ENCODE data around the gene STX1B. TPM values are rescaled to one million over a fixed set of nuclear protein-coding genes. Genes with fewer than 3 reads are reported as not detected.

STX1B gene
- polyA plus RNA-seq, 5 donors, result 0.37 to 0.70 (median 0.43) TPM

DNA sequence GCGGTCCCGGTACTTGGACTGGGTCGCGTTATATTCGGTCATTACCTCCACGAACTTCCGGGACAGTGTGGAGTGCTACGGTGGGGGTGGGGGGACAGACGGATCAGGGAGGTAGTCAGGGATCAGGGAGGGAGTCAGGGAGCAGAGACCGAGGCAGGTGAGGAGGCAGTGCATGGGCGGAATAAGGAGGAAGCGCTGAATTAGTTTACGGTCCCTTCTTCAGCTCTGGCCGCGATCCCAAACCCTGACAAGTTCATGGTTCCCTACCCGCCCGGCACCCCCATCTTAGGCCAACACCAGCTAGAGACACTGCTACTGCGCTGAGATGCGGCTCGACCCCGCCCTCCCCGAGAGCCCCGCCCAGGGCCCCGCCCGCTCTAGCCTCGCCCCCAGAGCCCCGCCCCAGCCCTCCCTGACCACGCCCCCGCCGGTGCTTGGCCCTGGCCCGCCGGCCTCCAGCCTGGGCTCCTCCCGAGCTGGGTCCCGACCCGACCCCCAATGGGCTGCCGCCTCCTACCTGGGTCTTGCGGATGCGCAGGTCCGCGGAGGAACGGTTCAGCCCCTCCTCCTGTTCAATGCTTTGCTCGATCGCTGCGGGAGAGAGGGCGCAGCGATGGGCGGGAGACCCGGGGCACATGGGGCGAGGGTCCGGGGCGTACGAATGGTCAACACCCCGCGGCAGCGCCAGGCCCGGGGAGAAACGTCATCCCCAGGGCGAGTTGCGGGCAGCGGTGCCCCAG lies 13.3 kb downstream of the STX1B start:
- DNase-seq, result no peak

DNA sequence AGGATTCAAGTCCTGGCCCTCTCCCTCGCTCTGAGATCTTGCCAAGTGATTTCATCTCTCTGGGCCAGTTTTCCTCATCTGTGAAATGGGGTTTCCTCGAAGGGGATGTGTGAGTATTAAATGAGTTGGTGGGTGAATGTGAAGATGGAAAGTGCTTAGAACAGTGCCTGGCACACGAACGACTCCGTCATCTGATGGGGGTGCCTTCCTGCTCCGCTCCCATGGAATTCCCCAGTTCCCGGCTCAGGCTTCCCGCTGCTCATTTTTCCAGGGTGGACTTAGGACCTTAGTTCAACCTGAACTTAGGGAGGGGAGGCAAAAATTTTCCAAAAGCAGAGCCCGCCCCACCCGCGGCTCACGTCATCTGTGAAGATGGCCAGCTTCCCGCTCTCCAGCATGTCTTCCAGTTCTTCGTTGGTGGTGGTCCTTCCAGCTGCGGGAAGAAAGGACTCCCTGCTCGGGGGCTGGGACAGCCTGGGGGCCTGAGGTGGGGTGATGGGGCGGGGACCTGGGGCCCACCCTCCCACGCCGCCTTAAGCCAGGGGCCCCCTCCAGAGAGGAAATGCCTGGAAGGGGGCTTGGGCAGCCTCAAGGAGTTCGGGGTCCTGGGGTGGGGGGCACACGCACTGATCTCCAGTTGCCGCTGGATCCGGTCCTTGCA lies 14.0 kb downstream of the STX1B start:
- no peak for DNase-seq

DNA sequence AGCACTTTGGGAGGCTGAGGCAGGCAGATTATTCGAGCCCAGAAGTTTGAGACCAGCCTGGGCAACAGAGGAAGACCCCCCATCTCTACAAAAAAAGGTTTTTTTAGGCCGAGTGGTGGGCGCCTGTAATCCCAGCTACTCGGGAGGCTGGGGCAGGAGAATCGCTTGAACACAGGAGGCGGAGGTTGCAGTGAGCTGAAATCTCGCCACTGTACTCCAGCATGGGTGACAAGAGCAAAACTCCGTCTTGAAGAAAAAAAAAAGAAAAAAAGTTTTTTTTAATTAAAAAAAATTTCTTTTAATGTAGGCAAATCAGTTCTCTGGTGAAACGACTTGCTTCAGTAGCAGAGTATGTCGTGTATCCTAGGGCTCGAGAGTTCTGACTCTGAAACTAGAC lies 14.5 kb downstream of the STX1B start:
- DNase-seq, result no peak

DNA sequence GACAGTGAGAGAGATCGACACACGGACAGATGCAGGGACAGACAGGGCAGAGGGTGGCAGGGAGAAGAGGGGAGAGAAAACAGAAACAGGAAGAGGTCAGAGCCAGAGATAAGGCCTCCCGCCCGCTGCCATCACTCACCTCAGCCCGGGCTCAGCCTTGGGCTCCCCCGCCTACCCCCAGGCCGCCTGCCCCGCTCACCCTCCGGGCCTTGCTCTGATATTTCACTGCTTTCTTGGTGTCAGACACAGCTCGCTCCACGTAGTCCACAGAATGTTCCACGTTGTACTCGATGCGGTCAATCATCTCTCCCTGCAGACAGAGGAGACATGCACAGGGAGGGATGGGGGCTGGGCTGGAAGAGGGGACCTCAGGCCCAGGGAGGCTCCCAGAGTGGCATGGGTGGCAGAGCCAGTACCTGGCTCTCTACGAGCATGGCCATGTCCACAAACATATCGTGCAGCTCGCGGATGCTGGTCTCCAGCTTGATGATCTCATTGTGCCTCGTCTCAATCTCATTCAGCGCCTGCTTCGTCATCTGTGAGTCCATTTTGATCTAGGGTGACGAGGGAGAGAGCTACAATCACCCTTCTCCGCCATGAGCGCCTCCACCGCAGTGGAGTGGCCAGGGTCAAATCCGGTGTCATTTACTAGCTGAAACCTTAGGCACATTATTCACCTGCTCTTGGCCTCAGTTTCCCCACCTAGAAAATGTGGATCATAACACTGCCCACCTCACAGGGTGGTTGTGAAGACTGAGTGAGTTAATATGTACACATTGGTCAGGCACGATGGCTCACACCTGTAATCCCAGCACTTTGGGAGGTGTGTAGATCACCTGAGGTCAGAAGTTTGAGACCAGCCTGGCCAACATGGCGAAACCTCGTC lies 17.3 kb downstream of the STX1B start:
- no peak for DNase-seq

DNA sequence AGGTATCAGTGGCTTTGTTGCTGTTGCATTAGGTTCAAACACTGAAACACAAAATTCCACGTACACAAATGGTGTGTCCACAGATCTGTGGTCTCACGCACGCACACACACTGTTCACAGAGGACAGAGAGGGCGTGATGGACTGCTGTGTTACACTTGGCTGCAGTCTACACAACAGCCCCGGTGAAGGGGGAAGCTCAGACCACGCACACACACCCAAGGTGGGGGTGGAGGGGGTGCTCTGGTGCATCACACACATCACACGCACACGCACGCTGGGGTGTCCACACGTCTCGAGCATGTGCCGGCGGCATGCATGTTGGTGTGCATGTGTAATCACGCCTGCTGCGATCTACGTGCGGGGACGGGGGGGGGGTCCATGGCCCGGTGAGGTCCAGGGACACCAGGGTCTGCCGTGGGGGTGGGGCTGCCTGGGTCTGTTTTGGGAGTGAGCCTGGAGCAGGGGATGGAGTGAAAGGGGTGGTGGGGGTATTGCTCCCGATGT lies 18.1 kb downstream of the STX1B start:
- no peak for DNase-seq

DNA sequence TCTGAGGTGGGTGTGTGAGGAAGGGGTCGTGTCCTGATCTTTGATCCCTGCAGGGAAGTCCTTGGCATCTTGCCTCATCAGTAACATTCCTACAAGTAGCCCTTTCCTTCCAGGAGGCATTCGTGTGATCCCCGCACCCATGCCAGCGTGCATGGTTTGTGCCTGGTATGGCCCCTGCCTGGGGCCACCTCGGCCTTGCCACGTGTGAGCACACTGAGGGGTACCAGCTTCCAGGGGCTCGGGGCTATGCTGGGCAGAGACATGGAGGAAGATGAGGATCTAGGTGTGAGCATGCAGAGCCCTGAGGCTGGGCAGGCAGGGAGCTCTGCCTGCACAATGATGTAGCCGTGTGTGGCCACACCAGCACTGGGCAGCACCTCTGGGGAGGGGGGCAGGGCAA lies 19.4 kb downstream of the STX1B start:
- DNase-seq, result no peak

DNA sequence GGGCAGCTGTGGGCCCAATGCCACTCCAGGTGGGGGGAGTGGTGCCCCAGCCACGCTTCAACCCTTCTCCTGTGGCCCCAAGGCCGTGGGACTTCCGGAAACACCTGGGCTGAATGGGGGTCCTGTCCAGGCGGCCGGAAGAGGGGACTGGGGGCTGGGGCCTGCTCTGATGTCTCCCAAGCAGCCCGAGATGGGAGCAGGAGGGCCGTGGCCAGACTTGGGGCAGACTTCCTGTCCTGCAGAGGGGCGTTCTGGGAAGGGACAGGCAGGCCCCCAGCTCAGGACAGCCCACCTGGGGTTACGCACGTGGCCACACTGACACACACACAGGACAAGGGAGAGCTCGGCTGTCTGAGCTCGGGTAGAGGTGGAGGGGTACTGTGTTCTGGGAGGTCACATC lies 20.3 kb downstream of the STX1B start:
- DNase-seq, result no peak

DNA sequence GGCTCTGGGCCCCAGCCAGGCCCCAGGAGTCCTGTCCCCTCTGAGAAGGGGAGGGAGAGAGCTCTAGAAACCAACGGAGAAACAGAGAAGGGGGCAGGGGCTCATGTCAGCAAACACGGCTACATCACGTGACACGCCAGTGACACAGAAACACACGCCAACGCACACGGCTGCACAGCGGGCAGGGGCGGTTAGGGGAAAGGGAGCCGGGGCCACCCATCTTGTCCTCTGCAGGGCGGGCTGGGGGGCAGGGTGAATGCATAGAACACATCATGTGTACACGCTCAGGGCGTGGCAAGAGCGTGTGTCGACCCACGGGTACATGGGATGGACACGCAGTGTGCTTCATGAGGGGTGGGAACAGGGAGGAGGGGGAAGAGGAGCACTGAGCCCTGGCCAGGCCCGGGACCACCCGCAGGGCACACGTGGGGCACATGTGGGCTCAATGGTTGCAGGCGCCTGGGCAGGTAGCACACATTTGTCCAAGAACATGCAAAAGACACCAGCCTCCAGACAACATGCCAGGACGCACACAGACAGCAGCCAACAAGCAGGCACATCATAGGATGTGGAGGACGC lies 20.9 kb downstream of the STX1B start:
- no peak for DNase-seq

DNA sequence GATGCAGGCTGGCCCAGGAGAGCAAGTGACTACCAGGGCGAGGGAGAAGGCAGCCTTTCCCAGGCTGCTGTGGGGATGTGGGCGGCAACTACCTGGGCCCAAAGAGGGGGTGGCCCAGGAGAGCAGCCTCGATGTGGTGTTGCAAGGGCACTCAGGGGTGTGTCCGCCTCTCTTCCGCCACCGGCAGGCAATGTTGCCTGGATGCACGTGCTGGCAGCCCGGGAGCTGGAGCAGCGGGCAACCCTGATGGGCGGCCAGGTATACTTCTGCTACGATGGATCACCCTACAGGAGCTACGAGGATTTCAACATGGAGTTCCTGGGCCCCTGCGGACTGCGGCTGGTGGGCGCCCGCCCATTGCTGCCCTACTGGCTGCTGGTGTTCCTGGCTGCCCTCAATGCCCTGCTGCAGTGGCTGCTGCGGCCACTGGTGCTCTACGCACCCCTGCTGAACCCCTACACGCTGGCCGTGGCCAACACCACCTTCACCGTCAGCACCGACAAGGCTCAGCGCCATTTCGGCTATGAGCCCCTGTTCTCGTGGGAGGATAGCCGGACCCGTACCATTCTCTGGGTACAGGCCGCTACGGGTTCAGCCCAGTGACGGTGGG lies 22.8 kb downstream of the STX1B start:
- DNase-seq, result no peak

DNA sequence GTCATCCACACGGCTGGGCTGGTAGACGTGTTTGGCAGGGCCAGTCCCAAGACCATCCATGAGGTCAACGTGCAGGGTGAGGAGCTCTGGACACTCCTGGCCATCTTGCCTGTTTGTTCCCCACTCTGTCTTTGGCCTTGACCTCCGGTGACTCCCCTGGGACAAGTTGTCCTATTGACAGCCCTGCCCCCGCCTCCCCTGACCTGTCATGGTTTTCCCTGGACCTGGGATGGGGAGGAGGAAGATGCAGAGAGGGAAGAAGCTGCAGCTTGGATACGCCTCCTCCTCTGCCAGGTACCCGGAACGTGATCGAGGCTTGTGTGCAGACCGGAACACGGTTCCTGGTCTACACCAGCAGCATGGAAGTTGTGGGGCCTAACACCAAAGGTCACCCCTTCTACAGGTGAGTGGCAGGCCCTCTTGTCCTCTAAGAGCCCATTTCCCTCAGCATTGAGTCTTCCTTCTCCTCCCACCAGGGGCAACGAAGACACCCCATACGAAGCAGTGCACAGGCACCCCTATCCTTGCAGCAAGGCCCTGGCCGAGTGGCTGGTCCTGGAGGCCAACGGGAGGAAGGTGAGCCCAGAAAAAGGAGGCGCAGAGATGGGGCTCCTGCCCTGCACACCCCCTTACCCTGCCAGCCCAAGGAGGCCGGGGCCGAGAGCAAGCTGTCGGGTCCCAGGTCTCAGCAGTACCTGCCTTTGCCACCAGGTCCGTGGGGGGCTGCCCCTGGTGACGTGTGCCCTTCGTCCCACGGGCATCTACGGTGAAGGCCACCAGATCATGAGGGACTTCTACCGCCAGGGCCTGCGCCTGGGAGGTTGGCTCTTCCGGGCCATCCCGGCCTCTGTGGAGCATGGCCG lies 24.1 kb downstream of the STX1B start:
- no peak for DNase-seq

DNA sequence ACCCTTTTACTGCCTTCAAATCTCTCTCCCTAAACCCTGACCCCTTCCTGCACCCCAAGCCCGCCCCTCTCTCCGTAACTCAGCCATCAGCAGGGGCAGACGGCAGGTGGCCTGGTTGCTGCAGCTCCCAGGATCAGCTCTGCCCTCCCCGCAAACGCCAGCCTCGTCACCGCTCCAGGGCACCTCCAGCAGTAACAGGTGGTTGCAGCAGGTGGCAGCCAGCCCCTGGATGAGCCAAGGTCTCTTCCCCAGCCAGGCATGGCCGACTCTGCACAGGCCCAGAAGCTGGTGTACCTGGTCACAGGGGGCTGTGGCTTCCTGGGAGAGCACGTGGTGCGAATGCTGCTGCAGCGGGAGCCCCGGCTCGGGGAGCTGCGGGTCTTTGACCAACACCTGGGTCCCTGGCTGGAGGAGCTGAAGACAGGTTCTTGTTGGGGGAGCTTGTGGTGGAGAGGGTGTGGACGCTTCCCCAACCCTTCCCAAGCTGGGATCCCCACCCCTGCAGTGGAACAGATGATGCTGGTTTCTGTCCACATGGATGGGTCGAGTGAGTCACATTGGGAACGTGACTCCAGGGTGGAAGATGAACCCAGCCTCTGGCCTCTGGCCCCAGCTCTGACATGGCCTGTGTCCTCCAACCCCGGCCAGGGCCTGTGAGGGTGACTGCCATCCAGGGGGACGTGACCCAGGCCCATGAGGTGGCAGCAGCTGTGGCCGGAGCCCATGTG lies 24.9 kb downstream of the STX1B start:
- DNase-seq, result no peak

DNA sequence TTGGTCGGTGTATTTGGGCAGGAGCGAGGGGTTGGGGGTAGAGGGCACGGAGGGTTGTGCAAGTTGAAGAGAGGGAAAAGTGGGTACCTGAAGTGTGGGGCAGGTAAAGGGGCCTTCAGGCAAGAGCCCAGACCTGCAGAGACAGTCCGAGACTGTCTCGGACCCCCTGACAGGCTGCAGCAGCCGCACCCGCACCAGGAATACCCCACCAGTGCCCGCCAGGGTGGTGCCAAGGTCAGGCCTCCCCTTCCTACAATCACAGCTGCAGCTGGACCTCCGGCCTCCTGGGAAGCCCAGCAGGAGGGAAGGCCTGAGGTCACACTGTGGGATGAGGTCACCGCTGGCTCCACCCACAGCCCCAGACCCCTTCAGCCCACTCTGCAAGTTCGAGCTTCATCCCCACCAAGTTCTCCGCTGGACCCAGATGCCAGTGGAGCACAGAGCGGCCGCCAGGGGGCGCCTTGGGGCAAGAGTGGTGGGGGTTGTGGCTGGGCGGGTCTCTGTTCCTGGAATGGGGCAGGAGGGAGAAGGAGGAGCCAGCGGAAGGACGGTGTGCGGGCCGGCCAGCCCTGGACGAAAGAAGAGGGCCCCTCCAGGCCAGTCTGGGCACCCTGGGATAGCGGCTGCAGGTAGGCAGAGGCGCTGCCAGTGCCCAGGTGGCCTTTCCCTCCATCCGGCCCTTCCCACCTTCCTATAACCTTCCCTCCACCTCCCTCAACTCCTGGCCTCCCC lies 25.6 kb downstream of the STX1B start, which contains the start of gene HSD3B7:
HSD3B7 (plus strand) TSS at position 539 of the 732 bp plus-strand sequence. CDS start 452 bp downstream, outside the sequence.
- peak; percentile 53 to 67 for DNase-seq

DNA sequence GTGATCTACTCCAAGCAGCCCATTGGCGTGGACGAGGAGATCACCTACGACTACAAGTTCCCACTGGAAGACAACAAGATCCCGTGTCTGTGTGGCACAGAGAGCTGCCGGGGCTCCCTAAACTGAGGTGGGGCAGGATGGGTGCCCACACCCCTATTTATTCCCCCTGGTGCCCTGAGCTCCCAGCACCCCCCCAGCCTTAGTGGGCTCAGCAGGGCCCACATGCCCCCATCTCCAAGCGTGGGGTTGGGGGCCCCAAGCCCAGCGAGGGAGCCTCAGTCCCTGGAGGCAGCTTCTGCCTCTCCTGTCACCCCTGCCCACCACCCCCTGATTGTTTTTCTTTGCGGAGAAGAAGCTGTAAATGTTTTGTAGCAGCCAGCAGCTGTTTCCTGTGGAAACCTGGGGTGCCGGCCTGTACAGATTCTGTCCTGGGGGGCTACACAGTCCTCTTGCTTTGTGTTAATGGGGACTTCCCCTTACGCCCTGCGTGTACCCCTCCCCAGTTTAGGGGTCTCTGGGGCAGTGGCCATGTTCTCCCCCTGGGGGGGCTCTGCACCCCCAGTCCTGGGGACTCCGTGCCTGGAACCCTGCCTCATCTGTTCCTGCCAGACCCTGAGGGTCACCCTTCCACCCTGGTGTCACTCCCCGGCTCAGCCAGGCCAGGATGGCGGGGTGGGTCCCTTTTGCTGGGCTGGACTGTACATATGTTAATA lies 26.4 kb downstream of the STX1B start:
- no peak for DNase-seq

DNA sequence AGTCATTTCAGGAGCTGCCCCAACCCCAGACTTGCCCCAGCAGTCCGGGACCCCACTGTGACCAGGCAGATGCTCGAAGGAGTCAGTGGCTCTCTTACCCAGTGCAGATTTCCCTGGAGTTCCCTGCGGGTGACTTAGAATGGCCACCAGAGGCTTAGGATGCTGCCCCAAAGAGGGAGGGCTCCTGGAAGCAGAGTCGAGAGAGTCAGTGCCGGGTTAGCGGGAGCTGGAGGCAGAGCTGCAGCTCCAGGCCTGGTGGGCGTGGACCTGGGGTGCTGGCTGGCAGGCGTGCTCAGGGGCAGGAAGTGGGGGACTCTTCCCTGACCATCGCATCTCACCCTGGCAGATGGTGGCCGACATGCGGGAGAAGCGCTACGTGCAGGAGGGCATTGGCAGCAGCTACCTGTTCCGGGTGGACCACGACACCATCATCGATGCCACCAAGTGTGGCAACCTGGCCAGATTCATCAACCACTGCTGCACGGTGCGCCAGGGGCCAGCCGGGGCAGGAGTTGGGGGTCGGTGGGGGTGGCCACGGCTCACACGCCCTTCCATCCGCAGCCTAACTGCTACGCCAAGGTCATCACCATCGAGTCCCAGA lies 27.0 kb downstream of the STX1B start:
- no peak for DNase-seq

DNA sequence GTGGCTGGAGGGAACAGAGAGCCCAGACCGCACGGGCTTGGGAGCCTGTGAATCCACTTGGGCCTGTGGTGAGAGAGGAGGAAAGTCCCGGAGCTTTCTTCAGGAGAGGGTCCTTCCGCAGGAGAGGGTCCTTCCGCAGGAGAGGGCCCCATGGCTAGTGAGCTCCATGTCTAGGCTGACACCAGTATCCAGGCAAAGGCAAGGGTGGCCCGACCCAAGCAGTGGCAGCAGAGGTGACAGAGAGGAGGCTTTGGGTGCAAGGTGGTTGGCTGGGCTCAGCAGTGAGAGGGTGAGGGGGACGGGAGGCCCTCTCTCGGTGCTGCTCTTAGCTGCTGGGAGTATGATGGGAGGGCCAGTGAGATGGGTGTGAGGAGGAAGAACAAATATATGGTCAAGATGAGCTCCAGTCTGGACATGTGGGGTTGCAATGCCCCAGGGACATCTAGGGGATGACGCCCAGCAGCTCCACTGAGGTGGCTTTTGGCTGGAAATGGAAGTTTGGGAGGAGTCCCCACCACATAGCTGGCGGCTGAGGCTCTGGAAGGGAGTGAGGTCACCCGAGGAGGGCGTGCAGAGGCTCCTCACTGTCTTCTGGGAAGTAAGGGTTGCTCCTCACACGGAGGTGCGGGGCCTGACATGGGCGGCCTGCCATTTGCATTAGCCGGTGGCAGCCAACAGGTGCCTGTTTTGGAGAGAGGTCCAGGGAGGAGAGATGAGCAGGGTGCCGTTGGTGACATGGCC lies 27.7 kb downstream of the STX1B start:
- no peak for DNase-seq

DNA sequence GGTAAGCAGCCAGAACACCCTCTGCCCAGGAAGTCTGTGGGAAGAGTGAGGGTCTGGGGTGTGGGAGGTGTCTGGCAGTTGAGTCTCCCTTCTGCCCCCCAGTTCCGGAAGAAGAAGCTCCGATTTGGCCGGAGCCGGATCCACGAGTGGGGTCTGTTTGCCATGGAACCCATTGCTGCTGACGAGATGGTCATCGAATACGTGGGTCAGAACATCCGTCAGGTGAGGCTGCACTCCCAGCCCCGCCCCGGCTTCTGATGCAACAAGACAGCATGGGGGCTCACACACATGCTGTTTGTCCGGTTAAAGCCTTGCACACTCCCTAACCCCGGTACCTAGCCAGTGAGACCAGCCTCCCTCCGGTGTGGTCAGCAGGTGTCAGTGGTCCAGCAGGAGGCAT lies 29.5 kb downstream of the STX1B start:
- no peak for DNase-seq

DNA sequence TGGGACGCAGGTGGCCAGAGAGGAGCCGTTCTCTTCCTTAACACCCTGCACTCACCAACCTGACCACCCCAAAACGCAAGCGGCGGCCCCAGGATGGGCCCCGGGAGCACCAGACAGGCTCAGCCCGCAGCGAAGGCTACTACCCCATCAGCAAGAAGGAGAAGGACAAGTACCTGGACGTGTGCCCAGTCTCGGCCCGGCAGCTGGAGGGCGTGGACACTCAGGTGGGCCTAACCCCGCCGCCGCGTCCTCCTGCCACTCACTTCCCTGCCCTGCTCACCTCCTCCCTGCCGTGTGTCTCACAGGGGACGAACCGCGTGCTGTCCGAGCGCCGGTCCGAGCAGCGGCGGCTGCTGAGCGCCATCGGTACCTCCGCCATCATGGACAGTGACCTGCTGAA lies 30.0 kb downstream of the STX1B start:
- no peak for DNase-seq

Data from right lung (tissue), 5 donors.